Ishikawa (cell line): ENCODE results near the gene PRELID1.

Source experiments
- CEBPB ChIP-seq: IDR thresholded peaks from 2 replicates; pipeline ENCODE4 v1.6.1; 2012
- CREB1 ChIP-seq: IDR thresholded peaks from 2 replicates; pipeline ENCODE4 v1.6.1; 2012; ENCODE audit warnings: low read depth
- EGR1 ChIP-seq: IDR thresholded peaks from 2 replicates; pipeline ENCODE4 v1.6.1; 2012
- EP300 ChIP-seq: IDR thresholded peaks from 2 replicates; pipeline ENCODE4 v1.6.1; 2012; ENCODE audit warnings: borderline replicate concordance
- FOXM1 ChIP-seq: IDR thresholded peaks from 2 replicates; pipeline ENCODE4 v1.6.1; 2012; ENCODE audit warnings: low read depth, borderline replicate concordance
- NFIC ChIP-seq: IDR thresholded peaks from 2 replicates; pipeline ENCODE4 v1.6.1; 2012
- RAD21 ChIP-seq: IDR thresholded peaks from 2 replicates; pipeline ENCODE4 v1.6.1; 2012; ENCODE audit warnings: low read depth
- TAF1 ChIP-seq: IDR thresholded peaks from 2 replicates; pipeline ENCODE4 v1.6.1; 2012; ENCODE audit warnings: low read depth, mild to moderate bottlenecking
- TCF12 ChIP-seq: IDR thresholded peaks from 2 replicates; pipeline ENCODE4 v1.6.1; 2012; ENCODE audit warnings: low read depth
- TEAD4 ChIP-seq: IDR thresholded peaks from 2 replicates; pipeline ENCODE4 v1.6.1; 2012
- YY1 ChIP-seq: IDR thresholded peaks from 2 replicates; pipeline ENCODE4 v1.6.1; 2012; ENCODE audit warnings: low read depth
- ZBTB7A ChIP-seq: IDR thresholded peaks from 2 replicates; pipeline ENCODE4 v1.6.1; 2012; ENCODE audit warnings: low read depth
- TF ChIP-seq, protein P1 (sequence below): IDR thresholded peaks from 2 replicates; pipeline ENCODE4 v1.6.1; 2012; ENCODE audit warnings: low read depth, mild to moderate bottlenecking
- TF ChIP-seq, protein P2 (sequence below): IDR thresholded peaks from 2 replicates; pipeline ENCODE4 v1.6.1; 2012
- TF ChIP-seq, protein P3 (sequence below): IDR thresholded peaks from 2 replicates; pipeline ENCODE4 v1.6.1; 2012

PRELID1 gene

DNA sequence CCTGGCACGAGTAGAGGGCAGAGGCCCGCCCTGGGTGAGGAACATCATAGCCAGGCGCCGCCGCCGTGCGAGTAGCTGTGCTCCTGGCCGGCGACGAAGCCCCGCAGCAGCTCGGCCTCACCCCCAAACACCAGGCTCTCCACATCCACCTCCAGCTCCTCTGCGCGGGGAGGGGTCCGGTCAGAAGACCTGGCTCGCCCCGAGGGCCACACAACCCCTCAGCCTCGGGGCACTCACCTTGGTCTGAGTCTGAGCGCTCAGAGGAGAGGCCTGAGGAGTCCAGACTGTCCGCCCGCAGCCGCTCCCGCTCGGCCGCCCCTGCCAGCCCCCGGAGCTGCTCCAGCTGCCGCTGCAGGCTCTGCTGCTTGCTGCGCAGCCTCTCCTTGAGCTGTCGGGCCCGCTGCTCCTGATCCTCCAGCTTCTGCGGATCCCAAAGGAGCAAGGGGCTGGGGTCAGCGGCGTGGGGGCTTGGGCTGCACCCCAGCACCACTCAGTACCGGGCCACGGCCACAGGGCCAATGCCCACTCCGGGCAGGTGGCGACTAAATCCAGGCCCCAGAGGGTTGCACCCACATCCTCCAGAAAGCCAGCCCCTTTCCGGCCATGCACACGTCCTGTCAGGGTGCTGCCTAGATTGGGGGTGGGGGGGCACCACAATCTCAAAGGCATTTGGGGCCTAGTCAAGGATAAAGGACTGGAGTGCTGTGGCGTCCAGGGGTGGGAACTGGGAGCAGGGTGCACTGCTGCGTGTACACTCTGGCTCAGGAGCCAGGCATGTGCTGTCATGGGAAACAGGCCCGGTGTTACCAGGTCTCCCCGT lies 4.2 kb downstream of the PRELID1 start:
- TF ChIP-seq, protein P1, sequence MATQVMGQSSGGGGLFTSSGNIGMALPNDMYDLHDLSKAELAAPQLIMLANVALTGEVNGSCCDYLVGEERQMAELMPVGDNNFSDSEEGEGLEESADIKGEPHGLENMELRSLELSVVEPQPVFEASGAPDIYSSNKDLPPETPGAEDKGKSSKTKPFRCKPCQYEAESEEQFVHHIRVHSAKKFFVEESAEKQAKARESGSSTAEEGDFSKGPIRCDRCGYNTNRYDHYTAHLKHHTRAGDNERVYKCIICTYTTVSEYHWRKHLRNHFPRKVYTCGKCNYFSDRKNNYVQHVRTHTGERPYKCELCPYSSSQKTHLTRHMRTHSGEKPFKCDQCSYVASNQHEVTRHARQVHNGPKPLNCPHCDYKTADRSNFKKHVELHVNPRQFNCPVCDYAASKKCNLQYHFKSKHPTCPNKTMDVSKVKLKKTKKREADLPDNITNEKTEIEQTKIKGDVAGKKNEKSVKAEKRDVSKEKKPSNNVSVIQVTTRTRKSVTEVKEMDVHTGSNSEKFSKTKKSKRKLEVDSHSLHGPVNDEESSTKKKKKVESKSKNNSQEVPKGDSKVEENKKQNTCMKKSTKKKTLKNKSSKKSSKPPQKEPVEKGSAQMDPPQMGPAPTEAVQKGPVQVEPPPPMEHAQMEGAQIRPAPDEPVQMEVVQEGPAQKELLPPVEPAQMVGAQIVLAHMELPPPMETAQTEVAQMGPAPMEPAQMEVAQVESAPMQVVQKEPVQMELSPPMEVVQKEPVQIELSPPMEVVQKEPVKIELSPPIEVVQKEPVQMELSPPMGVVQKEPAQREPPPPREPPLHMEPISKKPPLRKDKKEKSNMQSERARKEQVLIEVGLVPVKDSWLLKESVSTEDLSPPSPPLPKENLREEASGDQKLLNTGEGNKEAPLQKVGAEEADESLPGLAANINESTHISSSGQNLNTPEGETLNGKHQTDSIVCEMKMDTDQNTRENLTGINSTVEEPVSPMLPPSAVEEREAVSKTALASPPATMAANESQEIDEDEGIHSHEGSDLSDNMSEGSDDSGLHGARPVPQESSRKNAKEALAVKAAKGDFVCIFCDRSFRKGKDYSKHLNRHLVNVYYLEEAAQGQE, result no peak
- TF ChIP-seq RAD21 (no peak), EP300 (no peak), EGR1 (no peak), TCF12 (no peak), CREB1 (no peak), CEBPB (no peak), TEAD4 (no peak), YY1 (no peak), NFIC (no peak), ZBTB7A (no peak), TAF1 (no peak)
- TF ChIP-seq, protein P2, sequence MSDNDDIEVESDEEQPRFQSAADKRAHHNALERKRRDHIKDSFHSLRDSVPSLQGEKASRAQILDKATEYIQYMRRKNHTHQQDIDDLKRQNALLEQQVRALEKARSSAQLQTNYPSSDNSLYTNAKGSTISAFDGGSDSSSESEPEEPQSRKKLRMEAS, result no peak
- TF ChIP-seq, protein P3, sequence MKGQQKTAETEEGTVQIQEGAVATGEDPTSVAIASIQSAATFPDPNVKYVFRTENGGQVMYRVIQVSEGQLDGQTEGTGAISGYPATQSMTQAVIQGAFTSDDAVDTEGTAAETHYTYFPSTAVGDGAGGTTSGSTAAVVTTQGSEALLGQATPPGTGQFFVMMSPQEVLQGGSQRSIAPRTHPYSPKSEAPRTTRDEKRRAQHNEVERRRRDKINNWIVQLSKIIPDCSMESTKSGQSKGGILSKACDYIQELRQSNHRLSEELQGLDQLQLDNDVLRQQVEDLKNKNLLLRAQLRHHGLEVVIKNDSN, result no peak

DNA sequence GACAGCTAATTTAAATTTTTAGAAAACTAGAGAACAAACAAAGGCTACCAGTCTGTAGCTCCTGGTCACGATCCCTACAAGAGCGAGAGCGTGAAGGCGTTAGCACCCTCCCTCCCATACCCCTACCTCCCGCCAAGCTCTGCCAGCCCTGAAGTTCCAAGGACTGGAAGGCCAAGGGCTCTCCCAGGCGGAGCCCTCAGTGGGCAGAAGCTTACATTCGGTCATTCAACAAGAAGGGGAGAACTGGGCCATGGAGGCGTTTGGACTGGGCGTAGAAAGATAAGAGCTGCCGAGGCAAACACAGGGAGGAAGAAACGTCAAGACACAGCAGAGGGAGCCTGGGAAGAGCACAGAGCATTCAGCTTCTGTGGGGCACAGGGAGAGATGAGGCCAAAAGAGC lies 5.1 kb downstream of the PRELID1 start:
- TF ChIP-seq YY1, result no peak
- no peak for TF ChIP-seq TEAD4
- TF ChIP-seq, protein P3, result no peak
- TF ChIP-seq NFIC, result no peak
- TF ChIP-seq, protein P1, result no peak
- TF ChIP-seq TCF12, result no peak
- TF ChIP-seq TAF1, result no peak
- TF ChIP-seq, protein P2, result no peak
- no peak for TF ChIP-seq EP300
- TF ChIP-seq CEBPB, result no peak
- no peak for TF ChIP-seq RAD21
- TF ChIP-seq EGR1, result no peak
- TF ChIP-seq CREB1, result no peak

DNA sequence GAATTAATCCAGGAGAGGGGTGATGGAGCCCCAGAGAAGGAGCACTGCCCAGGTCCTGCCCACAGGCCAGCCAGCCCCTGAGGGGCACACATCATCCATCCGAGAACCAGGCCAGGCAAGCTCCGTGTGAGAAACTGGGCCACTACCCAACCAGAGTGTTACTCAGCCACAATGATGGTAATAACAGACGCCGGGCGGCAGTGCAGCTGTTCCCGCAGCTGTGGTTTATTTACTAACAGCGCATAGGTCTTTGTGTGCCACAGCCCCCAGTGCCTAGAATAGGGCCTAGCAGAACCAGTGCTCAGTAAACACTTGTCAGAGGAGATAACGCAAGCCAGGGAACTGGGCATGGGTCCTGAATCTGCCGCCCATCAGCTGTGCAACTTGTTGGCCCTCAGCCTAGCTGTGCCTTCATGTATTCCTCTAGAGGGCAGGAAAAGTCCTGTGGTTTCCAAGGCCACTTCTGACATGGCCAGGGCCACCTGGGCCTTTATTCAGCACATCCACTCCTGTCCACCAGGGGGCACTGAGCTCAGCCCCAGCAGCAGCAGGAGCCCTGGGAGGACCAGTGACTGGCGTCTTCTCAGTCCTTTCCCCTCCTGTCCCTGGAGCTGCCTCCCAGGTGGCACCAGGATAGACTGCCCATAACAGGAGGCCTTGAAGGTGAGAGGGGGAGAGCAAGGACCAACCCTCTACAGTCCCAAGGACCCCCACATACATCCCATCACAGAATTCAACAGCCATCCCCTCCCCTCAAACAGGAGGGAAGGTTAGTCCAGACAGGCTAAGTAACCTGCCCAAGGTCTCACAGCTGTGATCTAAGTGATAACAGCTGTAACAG lies 6.0 kb downstream of the PRELID1 start:
- TF ChIP-seq RAD21 (peak; percentile 64), FOXM1 (no peak), EP300 (no peak), YY1 (0 out of 2 replicates have a peak, but pooled peaks have one; percentile 13), CREB1 (no peak), TAF1 (no peak), NFIC (no peak), CEBPB (no peak), TCF12 (no peak), ZBTB7A (no peak)
- TF ChIP-seq, protein P3, result no peak
- TF ChIP-seq, protein P2, result 0 out of 2 replicates have a peak, but pooled peaks have one; percentile 26

DNA sequence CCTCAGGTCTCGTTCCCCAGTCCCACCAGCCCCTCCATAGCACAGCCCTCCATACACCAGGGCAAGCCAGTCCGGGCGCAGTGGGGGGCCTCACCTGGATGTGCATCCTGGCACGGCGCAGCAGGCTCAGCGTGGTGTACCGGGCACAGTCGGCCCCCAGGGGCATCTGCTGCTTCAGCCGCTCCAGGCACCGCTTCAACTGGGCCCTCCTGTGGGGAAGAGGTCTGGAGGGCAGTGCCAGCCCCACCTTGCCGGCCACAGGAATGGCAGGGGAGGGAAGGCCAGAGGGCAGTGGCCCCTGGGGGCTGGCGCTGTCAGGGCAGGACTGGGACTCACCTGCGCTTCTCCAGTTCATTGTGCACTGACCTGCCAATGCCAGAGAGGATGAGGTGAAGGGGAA lies 6.7 kb downstream of the PRELID1 start:
- TF ChIP-seq YY1 (no peak), EP300 (no peak), ZBTB7A (no peak), EGR1 (no peak), FOXM1 (no peak), RAD21 (no peak), CREB1 (no peak), TAF1 (no peak), CEBPB (no peak), TEAD4 (no peak), TCF12 (no peak), NFIC (no peak)
- TF ChIP-seq, protein P3, result no peak
- TF ChIP-seq, protein P2, result no peak
- TF ChIP-seq, protein P1, result no peak
